SU-DHL-6 (cell line): ENCODE data around the gene ZFX.

Source experiments
- CTCF ChIP-seq: fragments of 200-600 bp; sonication (generic); IDR thresholded peaks from one replicate; pipeline ENCODE4 v1.5.1; 2017; ENCODE audit warnings: antibody characterized with exemption, mild to moderate bottlenecking, low read length, moderate library complexity; ENCODE audit not compliant: insufficient read depth, poor library complexity, severe bottlenecking
- EZH2phosphoT487 ChIP-seq: fragments of 200-600 bp; sonication (generic), shearing (Covaris generic); conservative IDR thresholded peaks from 2 replicates; pipeline ENCODE4 v1.6.1; 2018; ENCODE audit warnings: mild to moderate bottlenecking, antibody characterized with exemption, low read length, moderate library complexity, mixed read lengths

GRCh38 chrX:24202465-24203031 is 53.0 kb downstream of the ZFX start:
- TF ChIP-seq CTCF (no peak), EZH2phosphoT487 (no peak)
